GM12801 (cell line): Measurements from ENCODE around the gene NPHP3.

ENCODE experiments used
- CTCF ChIP-seq: IDR thresholded peaks from one replicate; pipeline ENCODE4 v1.5.1; 2011; ENCODE audit warnings: control low read depth; ENCODE audit not compliant: insufficient read length; ENCODE audit errors: extremely low read depth

NPHP3 gene

DNA sequence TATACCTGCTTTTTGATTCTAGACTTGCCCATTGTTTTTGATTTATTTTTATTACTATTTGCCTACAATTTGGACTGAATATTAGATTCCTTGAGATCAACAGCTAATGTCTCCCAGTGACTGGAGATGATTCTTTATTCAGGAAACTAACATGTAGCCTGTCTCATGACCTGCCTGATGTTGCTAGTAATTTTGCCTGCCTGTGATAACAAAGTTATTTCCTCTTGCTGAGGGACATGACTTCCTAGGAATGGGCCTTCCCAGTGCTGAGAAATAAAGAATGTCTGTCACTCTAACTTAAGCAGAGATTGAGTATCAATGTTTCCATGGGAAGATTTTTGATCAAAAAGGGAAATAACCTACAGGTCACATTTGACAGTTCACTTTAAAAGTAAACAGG is 13.4 kb upstream of the NPHP3 start:
- no peak for TF ChIP-seq CTCF

DNA sequence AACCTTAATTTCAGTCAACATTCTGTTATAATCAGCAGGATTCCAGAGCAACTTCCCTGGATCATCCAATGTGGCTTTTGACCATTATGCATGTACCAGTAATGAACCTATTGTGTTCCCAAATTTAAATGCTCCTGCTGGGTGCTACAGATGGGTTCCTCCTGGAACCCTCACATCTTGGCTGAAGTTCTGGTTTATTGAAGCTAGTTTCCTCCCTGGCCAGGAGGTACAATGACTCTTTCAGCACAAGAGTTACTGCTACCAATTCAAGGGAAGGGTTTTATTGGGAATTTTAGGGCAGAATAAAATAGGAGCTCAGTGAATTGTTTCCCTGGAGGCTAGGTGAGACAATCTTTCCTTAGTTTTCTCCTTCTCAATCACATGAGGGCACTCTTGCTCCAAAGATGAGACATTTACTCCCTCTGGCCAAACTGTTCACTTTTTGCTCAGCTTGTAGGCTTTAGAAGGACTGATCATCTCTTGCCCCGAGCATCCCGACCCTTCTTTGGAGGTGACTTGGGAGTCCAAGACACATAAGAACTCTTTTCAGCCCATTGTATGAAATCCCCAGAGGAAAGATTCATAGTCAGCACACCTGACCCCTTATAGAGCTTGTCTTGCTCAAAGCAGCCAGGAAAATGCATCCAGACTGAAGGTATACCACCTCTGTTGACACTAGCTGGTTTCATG is 8.8 kb upstream of the NPHP3 start:
- TF ChIP-seq CTCF = no peak

GRCh38 chr3:132726341-132726823 is 4.2 kb upstream of the NPHP3 start:
- no peak for TF ChIP-seq CTCF

- no peak for TF ChIP-seq CTCF
These were observed 1.1 kb upstream of the NPHP3 start for GRCh38 chr3:132723024-132723950.

DNA sequence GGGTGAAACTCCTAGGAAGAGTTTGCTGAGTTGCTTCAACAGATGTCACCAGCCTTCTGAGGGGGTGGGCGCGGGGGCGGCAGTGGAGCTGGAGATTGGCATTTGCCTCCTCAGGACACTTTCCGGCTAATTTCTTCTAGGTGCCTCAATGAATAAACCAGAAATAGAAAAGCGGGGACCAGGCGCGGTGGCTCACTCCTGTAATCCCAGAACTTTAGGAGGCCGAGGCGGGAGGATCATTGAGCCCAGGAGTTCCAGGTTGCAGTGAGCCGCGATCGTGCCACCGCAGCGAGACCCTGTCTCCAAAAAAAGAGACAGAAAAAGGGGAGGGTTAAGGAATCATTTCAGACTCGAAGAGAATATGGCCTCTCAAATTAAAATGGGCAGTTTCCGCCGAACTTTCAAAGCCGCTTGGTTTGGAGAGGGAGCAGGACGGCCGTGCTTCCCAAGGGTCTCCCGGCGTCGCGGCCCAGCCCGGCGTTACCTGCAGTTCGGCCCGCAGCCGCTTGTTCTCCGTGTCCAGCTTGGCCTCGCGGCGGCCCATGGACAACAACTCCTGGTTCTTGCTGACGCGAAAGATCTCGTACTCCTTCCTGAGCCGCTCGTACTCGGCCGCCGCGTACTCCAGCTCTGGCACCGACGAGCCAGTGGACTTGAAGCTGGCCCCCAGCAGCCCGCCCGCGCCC is 587 bp downstream of the NPHP3 start:
- TF ChIP-seq CTCF = no peak

GRCh38 chr3:132720228-132720627 is 2.0 kb downstream of the NPHP3 start:
- TF ChIP-seq CTCF = no peak

DNA sequence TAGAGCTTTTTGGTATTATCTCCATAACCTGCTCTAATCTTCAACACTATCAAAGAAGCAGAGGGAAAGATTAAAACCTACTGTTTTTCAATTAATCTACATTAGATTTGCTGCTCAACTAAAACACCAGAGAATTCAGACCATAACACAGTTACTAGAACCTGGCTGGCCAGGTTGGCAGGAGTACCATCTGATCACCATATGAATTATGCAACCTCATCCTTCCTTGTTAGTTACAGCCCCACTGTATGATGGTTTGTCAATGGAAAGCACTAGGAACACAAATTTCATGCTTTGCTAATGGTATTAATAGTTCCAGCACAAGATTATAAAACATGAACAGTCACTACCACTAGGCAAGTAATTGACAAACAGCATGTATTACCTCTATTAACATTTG is 5.8 kb downstream of the NPHP3 start:
- no peak for TF ChIP-seq CTCF
